GM18499 (cell line): ENCODE results near the gene ACP7.
"Not testable (repeated sequence)": the region's sequence is repeated elsewhere in the genome, so short reads cannot be mapped to it uniquely, and the experiment has no call there.

Experiments
- ATAC-seq: cut with Tn5 transposase; IDR thresholded peaks from one replicate; pipeline ENCODE4 v1.9.1; 2021; ENCODE audit warnings: moderate number of reproducible peaks; ENCODE audit not compliant: insufficient read depth, unreplicated experiment

The ACP7 gene

GRCh38 chr19:39083983-39084731 lies at the start of gene ACP7:
Gene ACP7 (plus strand): TSS chr19:39084368. CDS start chr19:39085270, 902 bp downstream.
- no peak for ATAC-seq

- no peak for ATAC-seq
Observed at GRCh38 chr19:39036581-39036980, 47.6 kb upstream of the ACP7 start.

- no peak for ATAC-seq
Observed at GRCh38 chr19:39037194-39037593, 47.0 kb upstream of the ACP7 start.

GRCh38 chr19:39038098-39038497 lies 46.1 kb upstream of the ACP7 start:
- ATAC-seq = no peak

GRCh38 chr19:39045506-39045905 lies 38.7 kb upstream of the ACP7 start:
- no peak for ATAC-seq

- no peak for ATAC-seq
Observed at GRCh38 chr19:39046037-39046821, 37.9 kb upstream of the ACP7 start.

- ATAC-seq = no peak
Observed at GRCh38 chr19:39047073-39047472, 37.1 kb upstream of the ACP7 start.

GRCh38 chr19:39052243-39052746 lies 31.9 kb upstream of the ACP7 start:
- ATAC-seq = no peak

GRCh38 chr19:39052846-39053245 lies 31.3 kb upstream of the ACP7 start:
- ATAC-seq = no peak

- no peak for ATAC-seq
Observed at GRCh38 chr19:39053276-39054090, 30.7 kb upstream of the ACP7 start.

GRCh38 chr19:39054091-39054470 lies 30.1 kb upstream of the ACP7 start:
- no peak for ATAC-seq

GRCh38 chr19:39057615-39058014 lies 26.6 kb upstream of the ACP7 start:
- no peak for ATAC-seq

- no peak for ATAC-seq
Observed at GRCh38 chr19:39059302-39059701, 24.9 kb upstream of the ACP7 start.

- ATAC-seq = no peak
Observed at GRCh38 chr19:39060171-39060570, 24.0 kb upstream of the ACP7 start.

GRCh38 chr19:39064405-39064804 lies 19.8 kb upstream of the ACP7 start:
- ATAC-seq = no peak

GRCh38 chr19:39065928-39066327 lies 18.2 kb upstream of the ACP7 start:
- no peak for ATAC-seq

- ATAC-seq = no peak
Observed at GRCh38 chr19:39067104-39067503, 17.1 kb upstream of the ACP7 start.

- not testable (repeated sequence) for ATAC-seq
Observed at GRCh38 chr19:39068259-39068658, 15.9 kb upstream of the ACP7 start.

GRCh38 chr19:39070888-39071287 lies 13.3 kb upstream of the ACP7 start:
- no peak for ATAC-seq

- ATAC-seq = no peak
Observed at GRCh38 chr19:39074205-39074692, 9.9 kb upstream of the ACP7 start.
